SK-N-SH (cell line): ENCODE data around the gene TOMM22. TPM values are rescaled to one million over a fixed set of nuclear protein-coding genes. Genes with fewer than 3 reads are reported as not detected.

Source experiments
- CTCF ChIA-PET: fragments of 300-600, 350-600 bp; formaldehyde crosslinking; extraction: SDS; loops from one replicate; lab custom pipeline; 2021; lab: Yijun Ruan, JAX
- POLR2A ChIA-PET: fragments of 350-600 bp; sonication (Branson Sonifier 250); formaldehyde crosslinking; extraction: SDS; loops from one replicate; lab custom pipeline; 2020; ENCODE audit warnings: antibody characterized with exemption, inconsistent platforms; lab: Yijun Ruan, JAX
- DNase-seq: peaks from one replicate; pipeline ENCODE4 v3.0.0; 2012
- H2AFZ ChIP-seq: fragments of 200-600 bp; sonication (generic); 2 replicates; pipeline ENCODE4 v1.8.1; 2016; ENCODE audit warnings: antibody characterized with exemption, mild to moderate bottlenecking, low read depth
- H3F3A ChIP-seq: fragments of 200-600 bp; sonication (generic); replicated peaks from 2 replicates; pipeline ENCODE3; 2016; ENCODE audit warnings: antibody characterized with exemption, mild to moderate bottlenecking; ENCODE audit not compliant: insufficient read depth
- H3K27ac ChIP-seq, 2 experiments: fragments of 200-500 bp in 1 of 2; fragments of 200-600 bp in 1 of 2; sonication (Bioruptor generic) in 1 of 2; sonication (generic), shearing (Covaris generic) in 1 of 2; 2 replicates each; pipeline versions ENCODE4 v1.5.1 to v1.6.1; 2014 to 2016; ENCODE audit warnings: low read depth in 2 of 2, inconsistent platforms in 1 of 2, low read length in 1 of 2, mild to moderate bottlenecking in 1 of 2, mixed read lengths in 1 of 2
- H3K27me3 ChIP-seq: fragments of 200-600 bp; sonication (generic), shearing (Covaris generic); 2 replicates; pipeline ENCODE4 v1.6.1; 2016; ENCODE audit warnings: mixed run types; ENCODE audit not compliant: insufficient read depth
- H3K36me3 ChIP-seq, 2 experiments: fragments of 200-500 bp in 1 of 2; fragments of 200-600 bp in 1 of 2; sonication (Bioruptor generic) in 1 of 2; sonication (generic) in 1 of 2; replicated peaks in 1 of 2; 2 replicates each; pipeline versions ENCODE3 to v1.5.1; 2014 to 2016; ENCODE audit warnings: low read length in 1 of 2, mild to moderate bottlenecking in 1 of 2; ENCODE audit not compliant: insufficient read depth in 2 of 2, control insufficient read depth in 1 of 2
- H3K4me1 ChIP-seq, 2 experiments: fragments of 200-500 bp in 1 of 2; fragments of 200-600 bp in 1 of 2; sonication (Bioruptor generic) in 1 of 2; sonication (generic), shearing (Covaris generic) in 1 of 2; 2 replicates each; pipeline versions ENCODE4 v1.5.1 to v1.6.1; 2014 to 2016; ENCODE audit warnings: low read depth in 1 of 2, low read length in 1 of 2, mixed run types in 1 of 2; ENCODE audit not compliant: insufficient read depth in 2 of 2, control insufficient read depth in 1 of 2
- H3K4me2 ChIP-seq: fragments of 200-600 bp; sonication (generic), shearing (Covaris generic); 2 replicates; pipeline ENCODE4 v1.6.1; 2017; ENCODE audit warnings: mixed run types
- H3K4me3 ChIP-seq, 2 experiments: fragments of 200-500 bp in 1 of 2; fragments of 200-600 bp in 1 of 2; sonication (Bioruptor generic) in 1 of 2; sonication (generic), shearing (Covaris generic) in 1 of 2; 2 replicates each; pipeline versions ENCODE4 v1.5.1 to v1.8.1; 2014 to 2016; ENCODE audit warnings: low read depth in 2 of 2, inconsistent platforms in 1 of 2, low read length in 1 of 2, mild to moderate bottlenecking in 1 of 2, mixed read lengths in 1 of 2, moderate library complexity in 1 of 2
- H3K79me2 ChIP-seq: fragments of 200-600 bp; sonication (generic); 2 replicates; pipeline ENCODE4 v1.8.1; 2017; ENCODE audit warnings: mild to moderate bottlenecking; ENCODE audit not compliant: insufficient read depth
- H3K9ac ChIP-seq: fragments of 200-600 bp; sonication (generic); 2 replicates; pipeline ENCODE4 v1.6.1; 2017; ENCODE audit warnings: mixed run types
- H3K9me2 ChIP-seq: fragments of 200-600 bp; sonication (generic); 2 replicates; pipeline ENCODE4 v1.6.1; 2017; ENCODE audit warnings: mixed run types
- H3K9me3 ChIP-seq: fragments of 200-600 bp; sonication (generic); 2 replicates; pipeline ENCODE4 v1.6.1; 2017; ENCODE audit warnings: mixed run types, mild to moderate bottlenecking, moderate library complexity
- H4K20me1 ChIP-seq: fragments of 200-600 bp; sonication (generic); 2 replicates; pipeline ENCODE4 v1.6.1; 2017; ENCODE audit warnings: mild to moderate bottlenecking, mixed run types; ENCODE audit not compliant: insufficient read depth
- CHD2 ChIP-seq: fragments of 150-350 bp; IDR thresholded peaks from 2 replicates; pipeline ENCODE4 v1.6.1; 2018; ENCODE audit warnings: low read length; ENCODE audit not compliant: partially characterized antibody
- CTCF ChIP-seq: fragments of 200-600 bp; sonication (generic); IDR thresholded peaks from 2 replicates; pipeline ENCODE4 v1.6.1; 2017; ENCODE audit warnings: antibody characterized with exemption, mild to moderate bottlenecking, moderate library complexity
- ELF1 ChIP-seq: IDR thresholded peaks from 2 replicates; pipeline ENCODE4 v1.4.0; 2012
- EP300 ChIP-seq, 2 experiments: IDR thresholded peaks; 2 replicates each; pipeline versions ENCODE4 v1.4.0 to v1.6.1; 2012; ENCODE audit warnings: borderline replicate concordance in 1 of 2, low read depth in 1 of 2, low read length in 1 of 2
- EZH2phosphoT487 ChIP-seq: fragments of 200-600 bp; sonication (generic); IDR thresholded peaks from 2 replicates; pipeline ENCODE4 v1.6.1; 2017; ENCODE audit warnings: low read depth, mixed run types, mild to moderate bottlenecking, antibody characterized with exemption, moderate library complexity, borderline replicate concordance
- FOXJ3 ChIP-seq: sonication (generic); formaldehyde crosslinking; IDR thresholded peaks from 2 replicates; pipeline ENCODE4 v1.5.1; 2020; ENCODE audit warnings: mild to moderate bottlenecking, missing genetic modification reagents
- FOXM1 ChIP-seq: IDR thresholded peaks from 2 replicates; pipeline ENCODE4 v1.4.0; 2012; ENCODE audit warnings: low read depth, mild to moderate bottlenecking
- GATA2 ChIP-seq: sonication (generic); formaldehyde crosslinking; IDR thresholded peaks from 2 replicates; pipeline ENCODE4 v1.5.0; 2020; ENCODE audit warnings: mild to moderate bottlenecking, missing genetic modification reagents
- JUND ChIP-seq: IDR thresholded peaks from 2 replicates; pipeline ENCODE4 v1.4.0; 2012
- MAX ChIP-seq: IDR thresholded peaks from 2 replicates; pipeline ENCODE4 v1.4.0; 2012; ENCODE audit warnings: low read depth
- MEF2A ChIP-seq: IDR thresholded peaks from 2 replicates; pipeline ENCODE4 v1.4.0; 2012; ENCODE audit warnings: low read depth, borderline replicate concordance
- MXI1 ChIP-seq: IDR thresholded peaks from 2 replicates; pipeline ENCODE4 v1.6.1; 2012; ENCODE audit warnings: mild to moderate bottlenecking, low read depth, low read length, improper control_type of control experiment
- NRF1 ChIP-seq: IDR thresholded peaks from 2 replicates; pipeline ENCODE4 v1.6.1; 2012; ENCODE audit warnings: low read depth, mild to moderate bottlenecking, low read length
- PBX3 ChIP-seq: IDR thresholded peaks from 2 replicates; pipeline ENCODE4; 2012
- RAD21 ChIP-seq: IDR thresholded peaks from 2 replicates; pipeline ENCODE4 v1.6.1; 2012; ENCODE audit warnings: mild to moderate bottlenecking, low read length
- RCOR1 ChIP-seq: fragments of 150-350 bp; IDR thresholded peaks from 2 replicates; pipeline ENCODE4 v1.6.1; 2017; ENCODE audit warnings: antibody characterized with exemption, low read length
- RFX5 ChIP-seq: IDR thresholded peaks from 2 replicates; pipeline ENCODE4 v1.6.1; 2012; ENCODE audit warnings: mild to moderate bottlenecking, improper control_type of control experiment, low read length
- TCF12 ChIP-seq: IDR thresholded peaks from 2 replicates; pipeline ENCODE4 v1.4.0; 2012
- USF2 ChIP-seq: fragments of 150-350 bp; IDR thresholded peaks from 2 replicates; pipeline ENCODE4 v1.6.1; 2017; ENCODE audit warnings: antibody characterized with exemption, low read length, low read depth, borderline replicate concordance
- ZBTB33 ChIP-seq: IDR thresholded peaks from 2 replicates; pipeline ENCODE4 v1.4.0; 2012; ENCODE audit warnings: low read depth, borderline replicate concordance
- WGBS: methylation state at CpG from one replicate; pipeline ENCODE4 v1.1.6; 2017; ENCODE audit warnings: low lambda C conversion rate; 5-methylcytosine and 5-hydroxymethylcytosine counted together
- polyA plus RNA-seq, 3 experiments: library from polyadenylated mRNA; depleted of rRNA; stranded (reverse); fragments of >200 nt; gene quantifications; 2 replicates each; pipeline ENCODE4 v1.2.3, GENCODE V29; 2012

Gene TOMM22
- polyA plus RNA-seq, 1 of the 3 experiments (the other 2 are of a cell fraction): 33.1 TPM

GRCh38 chr22:38689651-38690050 is 7.9 kb downstream of the TOMM22 start (continued):
- no peak for TF ChIP-seq RFX5
- TF ChIP-seq FOXJ3: no peak
- no peak for TF ChIP-seq MEF2A
- TF ChIP-seq CTCF: no peak
- TF ChIP-seq RCOR1: no peak
- no peak for TF ChIP-seq JUND

GRCh38 chr22:38694049-38694448 is 12.3 kb downstream of the TOMM22 start:
- POLR2A ChIA-PET: no interaction called here
- H3K9me3 ChIP-seq: no peaks in the 10 kb centered on the region
- no peaks in the 10 kb centered on the region for H4K20me1 ChIP-seq
- no peak overlapping the region for H3K4me2 ChIP-seq
- 100% methylated on average over 2 of the region's 2 CpGs for WGBS
- H2AFZ ChIP-seq: no peak overlapping the region
- H3K4me1 ChIP-seq: peaks cover 3 to 20% of the 10 kb centered on the region in 2 experiments; a peak in 2 of 4 replicates
- peaks cover 0 to 2% of the 10 kb centered on the region in 2 experiments for H3K36me3 ChIP-seq
- no peak for TF ChIP-seq MAX
- no peak for TF ChIP-seq EP300 (IDR thresholded peaks at IDR 0.05; ENCODE audit: borderline replicate concordance in 1 of 2, low read depth in 1 of 2, low read length in 1 of 2)
- TF ChIP-seq MXI1: no peak
- TF ChIP-seq USF2: no peak
- no peak for TF ChIP-seq CHD2
- no peak for TF ChIP-seq CTCF
- no peak for TF ChIP-seq ZBTB33
- no peak for TF ChIP-seq NRF1
- TF ChIP-seq JUND: no peak
- no peak for TF ChIP-seq FOXM1
- TF ChIP-seq TCF12: no peak
- TF ChIP-seq PBX3: no peak
- TF ChIP-seq RAD21: no peak
- no peak for TF ChIP-seq GATA2 (CRISPR knock-in tag)
- no peak for TF ChIP-seq EZH2phosphoT487
- no peak for TF ChIP-seq ELF1
- H3K27me3 ChIP-seq: no peaks in the 10 kb centered on the region
- H3K9me2 ChIP-seq: no peaks in the 10 kb centered on the region
- no peak for DNase-seq
- CTCF ChIA-PET: interaction anchor here (1.1 kb wide), 1 partner anchor 12 kb away, joined by 4 read pairs; the partner anchor contains the start of gene TOMM22
- H3K4me3 ChIP-seq: no peak overlapping the region
- peaks cover 29% of the 10 kb centered on the region for H3F3A ChIP-seq
- peaks cover 83% of the 10 kb centered on the region for H3K79me2 ChIP-seq
- no peak overlapping the region for H3K9ac ChIP-seq
- no peak overlapping the region for H3K27ac ChIP-seq
